Activated T-cell treated with anti-CD3 and anti-CD28 coated beads, Interleukin-2, amount 50 U/mL, for 24 hours (primary cell): Measurements from ENCODE around the gene FZD10.

Experiments used
- DNase-seq: peaks from one replicate; pipeline ENCODE4 v3.0.0-alpha.2; 2020
- H3K27ac Mint-ChIP-seq: 2 replicates; pipeline ENCODE4 v1.8.0; 2020; ENCODE audit warnings: mild to moderate bottlenecking, mixed read lengths
- H3K27me3 Mint-ChIP-seq: 2 replicates; pipeline ENCODE4 v1.8.0; 2020; ENCODE audit warnings: mixed read lengths
- H3K36me3 Mint-ChIP-seq: 2 replicates; pipeline ENCODE4 v1.8.0; 2020; ENCODE audit warnings: low read depth, mixed read lengths
- H3K4me1 Mint-ChIP-seq: 2 replicates; pipeline ENCODE4 v1.8.0; 2020; ENCODE audit warnings: low read depth, mixed read lengths
- H3K4me3 Mint-ChIP-seq: 2 replicates; pipeline ENCODE4 v1.8.0; 2020; ENCODE audit warnings: mild to moderate bottlenecking, moderate library complexity, mixed read lengths
- H3K9me3 Mint-ChIP-seq: 2 replicates; pipeline ENCODE4 v1.8.0; 2020; ENCODE audit warnings: mixed read lengths

FZD10 gene

GRCh38 chr12:130139567-130140421 lies 22.5 kb upstream of the FZD10 start:
- H3K27ac Mint-ChIP-seq = no peak overlapping the region
- H3K4me3 Mint-ChIP-seq = no peak overlapping the region
- H3K4me1 Mint-ChIP-seq = peaks cover 2% of the 10 kb centered on the region
- no peaks in the 10 kb centered on the region for H3K36me3 Mint-ChIP-seq
- H3K27me3 Mint-ChIP-seq = peaks cover 9% of the 10 kb centered on the region
- no peak for DNase-seq
- H3K9me3 Mint-ChIP-seq = peaks cover 5% of the 10 kb centered on the region

DNA sequence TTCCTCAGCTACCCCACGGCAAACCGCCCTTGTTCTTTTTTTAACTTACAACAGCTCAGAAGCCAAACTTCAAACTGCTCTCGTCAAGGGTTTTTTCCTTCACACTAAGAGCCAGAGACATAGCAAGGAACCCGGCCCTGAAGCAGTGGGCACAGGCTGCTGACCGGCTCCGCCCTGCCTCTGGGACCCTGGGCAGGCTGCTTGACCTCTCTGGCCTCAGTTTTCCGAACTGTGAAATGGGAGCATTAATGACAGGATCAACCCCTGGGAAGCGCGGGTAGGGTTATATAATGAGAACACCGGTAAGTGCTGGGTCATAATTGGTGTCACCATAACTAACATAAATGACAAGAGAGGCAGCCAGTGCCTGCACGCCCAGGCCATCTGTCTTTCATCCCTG lies 21.2 kb upstream of the FZD10 start:
- Mint-ChIP-seq H3K27me3 (peaks cover 9% of the 10 kb centered on the region), H3K9me3 (no peaks in the 10 kb centered on the region), H3K4me3 (no peak overlapping the region), H3K4me1 (peaks cover 2% of the 10 kb centered on the region), H3K36me3 (no peaks in the 10 kb centered on the region), H3K27ac (no peak overlapping the region)
- DNase-seq = no peak

DNA sequence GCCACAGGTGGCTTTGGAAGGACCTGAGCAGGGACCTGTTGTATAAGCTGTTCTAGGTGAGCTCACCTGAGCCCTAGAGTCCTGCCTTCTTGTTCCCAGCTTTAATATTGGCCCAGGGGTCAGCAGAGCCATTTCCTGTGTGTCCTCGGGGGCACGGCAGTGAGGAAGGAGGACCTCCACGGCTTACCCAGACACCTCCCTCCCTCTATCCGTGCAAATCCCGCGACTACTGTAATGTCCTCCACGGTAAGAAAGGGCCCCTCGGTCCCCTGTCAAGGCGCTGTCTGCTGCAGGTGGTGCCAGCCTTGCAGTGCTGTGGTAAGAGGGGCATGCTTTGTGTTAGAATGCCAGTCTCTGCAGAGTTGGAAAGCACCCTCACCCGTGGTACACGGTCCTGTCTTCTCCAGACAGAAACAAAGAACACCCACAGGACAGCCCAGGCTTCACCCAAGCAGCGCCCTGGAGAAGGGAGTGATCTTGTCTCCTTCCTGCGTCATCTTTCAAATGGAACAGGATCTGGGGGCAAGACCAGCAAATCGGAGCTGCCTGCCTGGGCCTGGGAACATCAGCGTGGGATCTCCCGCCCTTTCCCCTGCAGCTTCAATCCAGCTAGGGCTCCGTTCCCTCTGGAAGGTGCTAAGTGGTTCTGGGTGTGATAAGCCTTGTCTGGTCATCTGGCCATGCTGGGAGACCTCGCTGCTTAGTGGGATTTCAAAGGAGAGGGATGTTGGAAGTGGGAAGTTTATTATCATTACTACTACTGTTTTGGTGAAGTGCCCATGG lies 20.2 kb upstream of the FZD10 start:
- H3K9me3 Mint-ChIP-seq = no peaks in the 10 kb centered on the region
- peaks cover 5% of the 10 kb centered on the region for H3K27me3 Mint-ChIP-seq
- H3K4me1 Mint-ChIP-seq = peaks cover 2% of the 10 kb centered on the region
- no peak overlapping the region for H3K27ac Mint-ChIP-seq
- DNase-seq = no peak
- H3K4me3 Mint-ChIP-seq = no peak overlapping the region
- no peaks in the 10 kb centered on the region for H3K36me3 Mint-ChIP-seq

DNA sequence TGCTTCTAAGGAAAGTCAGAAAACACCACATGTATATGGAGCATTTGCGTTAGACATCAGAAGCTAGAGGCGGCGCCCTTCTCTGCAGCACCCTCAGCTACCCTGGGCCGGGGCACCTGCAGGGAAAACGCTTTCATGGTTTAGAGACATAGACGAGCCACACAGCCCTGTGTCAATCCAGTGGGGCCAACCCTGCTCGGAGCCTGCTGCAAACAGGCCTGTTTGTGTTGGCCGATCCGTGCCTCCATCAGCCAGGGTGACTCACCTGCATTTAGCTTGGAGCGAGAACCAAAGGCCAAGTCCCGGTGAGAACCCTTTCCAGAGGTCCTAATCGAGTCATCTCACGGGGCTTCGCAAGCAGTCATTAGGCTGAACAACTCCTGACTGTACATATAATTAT lies 19.5 kb upstream of the FZD10 start:
- H3K9me3 Mint-ChIP-seq = no peaks in the 10 kb centered on the region
- no peak overlapping the region for H3K27ac Mint-ChIP-seq
- H3K27me3 Mint-ChIP-seq = peaks cover 5% of the 10 kb centered on the region
- H3K4me3 Mint-ChIP-seq = no peak overlapping the region
- peaks cover under 1% of the 10 kb centered on the region for H3K4me1 Mint-ChIP-seq
- H3K36me3 Mint-ChIP-seq = no peaks in the 10 kb centered on the region
- no peak for DNase-seq

DNA sequence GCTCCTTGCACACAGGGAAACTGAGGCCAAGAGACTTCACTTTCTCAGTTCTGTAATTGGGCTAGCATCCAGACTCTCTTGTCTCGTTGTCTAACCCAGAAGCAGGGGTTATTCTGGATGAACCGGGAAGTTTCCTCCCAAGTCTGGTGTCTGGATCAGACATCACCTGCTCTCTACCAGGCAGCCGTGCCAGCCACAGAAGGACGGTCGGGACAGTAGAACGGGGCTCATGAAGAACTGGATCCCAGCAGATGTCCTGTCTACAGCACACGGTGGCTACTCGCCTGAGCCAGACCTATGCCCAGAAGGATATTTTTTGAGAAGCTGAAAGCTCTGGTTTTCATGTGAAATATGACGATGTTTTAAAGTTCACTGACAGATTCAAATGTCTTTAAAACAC lies 19.1 kb upstream of the FZD10 start:
- H3K27ac Mint-ChIP-seq = no peak overlapping the region
- peaks cover 1% of the 10 kb centered on the region for H3K4me1 Mint-ChIP-seq
- no peak for DNase-seq
- no peak overlapping the region for H3K4me3 Mint-ChIP-seq
- no peaks in the 10 kb centered on the region for H3K36me3 Mint-ChIP-seq
- H3K27me3 Mint-ChIP-seq = peaks cover 5% of the 10 kb centered on the region
- no peaks in the 10 kb centered on the region for H3K9me3 Mint-ChIP-seq

- H3K27me3 Mint-ChIP-seq = peaks cover 5% of the 10 kb centered on the region
- H3K4me1 Mint-ChIP-seq = peaks cover 1% of the 10 kb centered on the region
- H3K4me3 Mint-ChIP-seq = no peak overlapping the region
- H3K9me3 Mint-ChIP-seq = no peaks in the 10 kb centered on the region
- no peak for DNase-seq
- H3K36me3 Mint-ChIP-seq = no peaks in the 10 kb centered on the region
- H3K27ac Mint-ChIP-seq = no peak overlapping the region
These were observed 18.0 kb upstream of the FZD10 start for GRCh38 chr12:130144256-130144655.

DNA sequence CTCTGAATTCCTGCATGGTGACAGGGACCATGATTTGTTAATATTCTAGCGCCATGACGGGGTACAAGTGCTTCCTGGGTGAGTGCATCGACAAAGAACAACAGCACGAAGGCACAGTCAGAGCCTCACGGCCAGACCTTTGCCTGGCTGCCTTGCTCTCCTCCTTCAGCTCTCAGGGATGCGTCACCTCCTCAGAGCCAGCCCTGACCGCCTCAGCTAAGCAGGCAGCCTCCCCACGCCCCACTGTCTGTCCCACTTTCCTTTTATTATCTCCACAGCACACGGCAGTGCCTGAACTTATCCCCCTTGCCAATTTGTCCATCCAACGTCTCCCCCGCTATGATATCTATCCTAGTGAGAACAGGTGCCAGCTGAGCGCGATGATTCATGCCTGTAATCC lies 16.5 kb upstream of the FZD10 start:
- H3K36me3 Mint-ChIP-seq = no peaks in the 10 kb centered on the region
- peaks cover 1% of the 10 kb centered on the region for H3K4me1 Mint-ChIP-seq
- no peak overlapping the region for H3K4me3 Mint-ChIP-seq
- H3K9me3 Mint-ChIP-seq = no peaks in the 10 kb centered on the region
- H3K27me3 Mint-ChIP-seq = peaks cover 5% of the 10 kb centered on the region
- no peak for DNase-seq
- no peak overlapping the region for H3K27ac Mint-ChIP-seq

GRCh38 chr12:130146176-130146931 lies 15.9 kb upstream of the FZD10 start:
- Mint-ChIP-seq H3K9me3 (no peaks in the 10 kb centered on the region), H3K27ac (no peak overlapping the region), H3K4me1 (peaks cover 1% of the 10 kb centered on the region), H3K36me3 (no peaks in the 10 kb centered on the region), H3K4me3 (no peak overlapping the region), H3K27me3 (peaks cover 4% of the 10 kb centered on the region)
- DNase-seq = no peak

DNA sequence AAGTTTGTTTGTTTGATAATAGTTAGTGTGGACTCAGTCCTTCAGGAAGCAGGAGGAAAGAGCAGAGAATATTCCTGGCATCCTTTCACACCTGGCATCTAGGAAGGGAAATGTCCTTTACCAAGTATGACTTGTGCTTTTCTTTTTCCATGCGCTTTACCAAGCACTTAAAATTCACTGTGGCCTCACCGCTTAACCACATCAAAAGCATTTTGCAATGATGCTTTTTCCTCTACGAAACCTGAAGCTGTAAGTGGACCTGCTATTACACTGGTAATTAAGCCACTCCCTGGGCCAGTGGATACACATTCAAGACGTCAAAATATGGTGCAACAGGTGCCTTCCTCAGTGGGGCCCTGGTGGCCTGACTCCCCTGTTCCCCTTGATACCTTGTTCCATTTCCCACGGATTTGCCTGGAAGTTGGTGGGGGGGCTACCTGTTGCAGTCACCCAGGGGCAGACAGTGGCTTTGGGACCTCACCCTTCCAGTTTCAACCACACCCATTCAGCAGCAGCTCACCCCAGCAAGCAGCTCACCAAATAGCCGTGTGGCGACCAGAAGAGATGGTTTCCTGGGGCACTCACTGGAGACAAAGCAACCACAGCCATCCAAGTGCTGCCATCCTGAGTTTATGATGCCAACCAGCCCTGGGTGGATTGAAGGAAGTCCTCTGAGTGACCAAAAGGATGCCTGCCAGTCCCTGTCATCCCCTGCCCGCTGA lies 14.2 kb upstream of the FZD10 start:
- H3K36me3 Mint-ChIP-seq = no peaks in the 10 kb centered on the region
- no peak overlapping the region for H3K4me3 Mint-ChIP-seq
- H3K4me1 Mint-ChIP-seq = peaks cover 1% of the 10 kb centered on the region
- H3K9me3 Mint-ChIP-seq = no peaks in the 10 kb centered on the region
- H3K27me3 Mint-ChIP-seq = no peaks in the 10 kb centered on the region
- H3K27ac Mint-ChIP-seq = no peak overlapping the region
- DNase-seq = no peak

GRCh38 chr12:130151846-130152245 lies 10.4 kb upstream of the FZD10 start:
- Mint-ChIP-seq H3K4me1 (peaks cover 1% of the 10 kb centered on the region), H3K9me3 (no peaks in the 10 kb centered on the region), H3K27ac (no peak overlapping the region), H3K4me3 (no peak overlapping the region), H3K27me3 (peaks cover 24% of the 10 kb centered on the region), H3K36me3 (no peaks in the 10 kb centered on the region)
- DNase-seq = no peak

DNA sequence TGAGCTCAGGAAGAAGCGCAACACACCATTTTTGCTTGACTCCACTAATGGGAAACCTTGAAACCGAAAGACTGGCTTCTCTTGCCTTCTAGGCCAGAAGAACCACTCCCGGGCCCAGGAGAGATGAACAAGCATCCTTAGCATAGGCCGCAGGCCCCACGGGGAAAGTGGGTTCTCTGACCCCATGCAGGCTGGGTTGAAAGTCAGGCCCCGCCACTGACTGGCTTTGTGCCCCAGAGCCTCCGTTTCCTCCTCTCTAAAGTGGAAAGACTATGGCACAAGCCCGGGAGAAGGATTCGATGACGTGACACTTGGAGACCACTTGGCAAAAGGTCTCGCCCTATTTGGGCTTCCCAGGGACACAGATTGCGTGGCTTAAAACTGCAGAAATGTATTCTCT lies 9.9 kb upstream of the FZD10 start:
- Mint-ChIP-seq H3K4me3 (no peak overlapping the region), H3K27me3 (peaks cover 29% of the 10 kb centered on the region), H3K36me3 (no peaks in the 10 kb centered on the region), H3K27ac (no peak overlapping the region), H3K4me1 (peaks cover 1% of the 10 kb centered on the region), H3K9me3 (no peaks in the 10 kb centered on the region)
- no peak for DNase-seq

DNA sequence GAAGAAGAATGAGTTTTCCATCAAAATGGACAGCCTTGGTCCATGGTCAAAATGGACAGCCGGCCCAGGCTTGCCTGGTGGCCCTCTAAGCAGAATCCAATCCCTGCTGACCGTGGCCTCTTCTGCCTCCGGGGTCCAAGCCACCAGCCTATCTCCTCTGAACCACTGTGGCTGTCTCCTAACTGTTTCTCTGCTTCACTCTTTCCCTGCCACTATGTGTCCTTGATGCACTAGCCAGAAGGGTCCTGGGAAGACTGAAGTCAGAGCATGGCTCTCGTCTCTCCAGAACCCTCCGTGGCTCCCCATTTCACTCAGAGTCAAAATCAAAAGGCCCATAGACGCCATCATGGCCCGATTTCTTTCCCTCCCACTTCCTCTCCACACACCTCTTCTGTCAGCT lies 8.5 kb upstream of the FZD10 start:
- no peak overlapping the region for H3K4me3 Mint-ChIP-seq
- no peaks in the 10 kb centered on the region for H3K36me3 Mint-ChIP-seq
- no peaks in the 10 kb centered on the region for H3K9me3 Mint-ChIP-seq
- no peak overlapping the region for H3K27ac Mint-ChIP-seq
- H3K27me3 Mint-ChIP-seq = peaks cover 30% of the 10 kb centered on the region
- no peaks in the 10 kb centered on the region for H3K4me1 Mint-ChIP-seq
- no peak for DNase-seq

- H3K36me3 Mint-ChIP-seq = no peaks in the 10 kb centered on the region
- H3K9me3 Mint-ChIP-seq = no peaks in the 10 kb centered on the region
- no peak overlapping the region for H3K4me3 Mint-ChIP-seq
- H3K27ac Mint-ChIP-seq = no peak overlapping the region
- H3K4me1 Mint-ChIP-seq = no peaks in the 10 kb centered on the region
- no peak for DNase-seq
- H3K27me3 Mint-ChIP-seq = peaks cover 30% of the 10 kb centered on the region
These were observed 7.8 kb upstream of the FZD10 start for GRCh38 chr12:130154276-130155070.
